NB4 (cell line): ENCODE data around the gene COX18.

ENCODE experiments used
- DNase-seq: peaks from one replicate; pipeline ENCODE4 v3.0.0; 2010; ENCODE audit warnings: low read depth
- H3K4me3 ChIP-seq: one replicate; pipeline ENCODE4 v1.5.1; 2011; ENCODE audit warnings: mild to moderate bottlenecking, low read depth, low read length, moderate library complexity
- MYC ChIP-seq: IDR thresholded peaks from 2 replicates; pipeline ENCODE4 v1.6.1; 2011; ENCODE audit warnings: low read depth, low read length
- POLR2A ChIP-seq: IDR thresholded peaks from 2 replicates; pipeline ENCODE4 v1.6.1; 2011; ENCODE audit warnings: mild to moderate bottlenecking; ENCODE audit not compliant: insufficient read length; ENCODE audit errors: extremely low read depth
- TF ChIP-seq, protein P1 (sequence below): IDR thresholded peaks from one replicate; pipeline ENCODE4 v1.5.1; 2012; ENCODE audit warnings: low read depth, low read length
- TF ChIP-seq, protein P2 (sequence below): IDR thresholded peaks from 2 replicates; pipeline ENCODE4 v1.6.1; 2011; ENCODE audit warnings: low read depth, low read length

Gene COX18

DNA sequence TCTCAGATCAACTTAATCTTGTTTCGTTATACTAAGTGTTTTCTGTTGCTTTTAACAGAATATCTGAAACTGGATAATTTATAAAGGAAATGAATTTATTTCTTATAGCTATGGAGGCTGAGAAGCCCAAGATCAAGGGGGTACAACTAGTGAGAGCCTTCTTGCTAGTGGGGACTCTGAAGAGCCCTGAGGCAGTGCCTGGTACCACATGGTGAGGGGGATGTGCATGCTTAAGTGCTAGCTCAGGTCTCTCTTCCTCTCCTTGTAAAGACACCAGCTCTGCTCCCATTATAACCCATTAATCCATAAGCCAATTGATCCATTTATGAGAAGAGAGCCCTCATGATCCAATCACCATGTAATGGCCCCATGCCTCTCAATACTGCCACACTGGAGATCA, 17.9 kb downstream of the COX18 start:
- DNase-seq, result no peak
- H3K4me3 ChIP-seq, result no peak overlapping the region
- TF ChIP-seq, protein P1, sequence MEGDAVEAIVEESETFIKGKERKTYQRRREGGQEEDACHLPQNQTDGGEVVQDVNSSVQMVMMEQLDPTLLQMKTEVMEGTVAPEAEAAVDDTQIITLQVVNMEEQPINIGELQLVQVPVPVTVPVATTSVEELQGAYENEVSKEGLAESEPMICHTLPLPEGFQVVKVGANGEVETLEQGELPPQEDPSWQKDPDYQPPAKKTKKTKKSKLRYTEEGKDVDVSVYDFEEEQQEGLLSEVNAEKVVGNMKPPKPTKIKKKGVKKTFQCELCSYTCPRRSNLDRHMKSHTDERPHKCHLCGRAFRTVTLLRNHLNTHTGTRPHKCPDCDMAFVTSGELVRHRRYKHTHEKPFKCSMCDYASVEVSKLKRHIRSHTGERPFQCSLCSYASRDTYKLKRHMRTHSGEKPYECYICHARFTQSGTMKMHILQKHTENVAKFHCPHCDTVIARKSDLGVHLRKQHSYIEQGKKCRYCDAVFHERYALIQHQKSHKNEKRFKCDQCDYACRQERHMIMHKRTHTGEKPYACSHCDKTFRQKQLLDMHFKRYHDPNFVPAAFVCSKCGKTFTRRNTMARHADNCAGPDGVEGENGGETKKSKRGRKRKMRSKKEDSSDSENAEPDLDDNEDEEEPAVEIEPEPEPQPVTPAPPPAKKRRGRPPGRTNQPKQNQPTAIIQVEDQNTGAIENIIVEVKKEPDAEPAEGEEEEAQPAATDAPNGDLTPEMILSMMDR, result no peak
- TF ChIP-seq MYC (no peak), POLR2A (no peak)
- TF ChIP-seq, protein P2, sequence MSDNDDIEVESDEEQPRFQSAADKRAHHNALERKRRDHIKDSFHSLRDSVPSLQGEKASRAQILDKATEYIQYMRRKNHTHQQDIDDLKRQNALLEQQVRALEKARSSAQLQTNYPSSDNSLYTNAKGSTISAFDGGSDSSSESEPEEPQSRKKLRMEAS, result no peak

DNA sequence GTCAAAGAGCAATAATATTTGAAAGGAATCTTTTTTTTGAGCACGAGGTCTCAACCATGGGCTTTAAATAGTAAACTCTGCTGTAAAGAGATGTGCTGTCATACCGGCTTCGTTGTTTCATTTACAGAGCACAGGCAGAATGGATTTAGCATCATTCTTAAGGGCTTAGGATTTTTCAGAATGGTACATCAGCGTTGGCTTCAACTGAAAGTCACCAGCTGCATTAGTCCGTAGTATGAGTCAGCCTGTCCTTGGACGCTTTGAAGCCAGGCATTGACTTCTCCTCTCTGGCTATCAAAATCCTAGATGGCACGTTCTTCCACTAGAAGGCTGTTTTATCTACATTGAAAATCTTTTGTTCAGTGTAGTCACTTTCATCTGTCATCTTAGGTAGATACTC, 23.6 kb downstream of the COX18 start:
- TF ChIP-seq, protein P2, result no peak
- TF ChIP-seq, protein P1, result no peak
- TF ChIP-seq POLR2A (no peak), MYC (no peak)
- no peak for DNase-seq
- no peak overlapping the region for H3K4me3 ChIP-seq

DNA sequence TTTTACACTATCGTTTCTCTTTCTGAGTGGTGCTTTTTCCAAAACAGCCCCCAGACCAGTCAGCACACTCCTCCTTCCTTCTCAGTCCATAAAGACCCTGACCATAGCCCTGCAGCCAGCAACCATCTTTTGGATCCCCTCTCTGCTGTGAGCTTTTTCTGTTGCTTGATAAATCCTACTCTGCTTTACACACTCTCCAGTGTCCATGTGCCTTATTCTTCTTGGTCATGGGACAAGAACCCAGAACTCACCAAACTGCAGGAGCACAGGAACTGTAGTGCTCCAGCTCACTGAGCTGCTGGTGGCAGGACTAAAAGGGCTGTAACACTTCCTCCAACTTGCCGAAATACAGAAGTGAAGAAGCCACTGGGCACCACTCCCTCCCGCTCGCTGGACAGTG, 32.5 kb downstream of the COX18 start:
- H3K4me3 ChIP-seq, result no peak overlapping the region
- TF ChIP-seq MYC (no peak), POLR2A (no peak)
- TF ChIP-seq, protein P1, result no peak
- TF ChIP-seq, protein P2, result no peak
- DNase-seq, result no peak

DNA sequence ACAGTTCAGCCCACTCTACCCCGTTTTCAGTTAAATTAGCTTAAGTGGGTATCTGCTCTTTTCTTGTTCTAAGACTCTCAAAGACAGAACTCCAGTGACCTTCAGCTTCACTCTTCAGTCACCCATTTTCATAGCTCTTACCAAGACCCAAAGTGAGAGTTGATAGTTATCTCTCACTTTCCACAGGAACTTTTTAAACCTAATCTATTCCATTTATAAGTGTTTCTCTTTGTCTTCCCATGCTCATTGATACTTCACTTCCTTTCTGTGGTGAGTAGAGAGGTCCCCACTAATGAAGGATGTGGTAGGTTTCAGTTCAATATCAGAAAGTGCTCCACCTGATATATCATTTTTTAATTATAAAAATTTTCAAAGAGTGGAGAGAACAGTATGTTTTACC, 33.4 kb downstream of the COX18 start:
- no peak overlapping the region for H3K4me3 ChIP-seq
- TF ChIP-seq, protein P2, result no peak
- TF ChIP-seq POLR2A (no peak), MYC (no peak)
- TF ChIP-seq, protein P1, result no peak
- no peak for DNase-seq

DNA sequence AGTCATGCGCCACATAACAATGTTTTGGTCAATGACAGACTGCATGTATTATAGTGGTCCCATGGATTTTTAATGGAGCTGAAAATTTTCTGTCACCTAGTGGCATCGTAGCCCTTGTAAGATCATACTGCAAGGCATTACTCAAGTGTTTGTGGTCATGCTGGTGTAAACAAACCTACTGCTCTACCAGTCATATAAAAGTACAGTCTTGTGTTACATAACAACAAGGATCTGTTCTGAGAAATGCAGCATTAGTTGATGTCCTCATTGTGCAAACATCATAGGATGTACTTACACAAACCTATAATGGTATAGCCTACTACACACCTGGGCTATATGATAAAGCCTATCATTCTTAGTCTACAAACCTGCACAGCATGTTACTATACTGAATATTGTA, 34.6 kb downstream of the COX18 start:
- DNase-seq, result no peak
- no peak overlapping the region for H3K4me3 ChIP-seq
- TF ChIP-seq POLR2A (no peak), MYC (no peak)
- TF ChIP-seq, protein P1, result no peak
- TF ChIP-seq, protein P2, result no peak

DNA sequence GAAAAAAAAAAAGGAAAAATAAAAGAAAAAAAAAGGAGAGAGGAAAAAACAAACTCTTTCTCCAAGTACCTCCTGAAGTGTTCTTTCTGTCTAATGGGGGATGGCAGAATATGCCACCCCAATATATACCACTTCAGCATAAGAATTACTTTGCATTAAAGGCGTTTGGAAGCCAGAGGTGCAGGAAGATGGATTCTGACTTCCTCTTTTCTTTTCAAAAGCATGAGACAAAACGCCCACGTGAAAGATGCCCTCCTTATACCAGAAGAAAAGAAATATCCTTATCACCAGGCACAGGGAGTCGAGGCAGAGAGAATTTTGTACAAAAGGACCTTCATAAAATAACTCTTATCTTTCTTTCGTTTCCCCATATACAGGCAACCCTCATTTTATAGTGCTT, 40.9 kb downstream of the COX18 start:
- TF ChIP-seq MYC (no peak), POLR2A (no peak)
- TF ChIP-seq, protein P2, result no peak
- no peak overlapping the region for H3K4me3 ChIP-seq
- peak; percentile 11 for DNase-seq
